ENCODE data around the gene GPR82.

- TF ChIP-seq EZH2phosphoT487 (IDR thresholded peaks at IDR 0.05; ENCODE audit: borderline replicate concordance, low read length) (no peak), CTCF (IDR thresholded peaks at IDR 0.05; ENCODE audit: low read depth, low read length, poor library complexity, severe bottlenecking) (no peak)
Observed at GRCh38 chrX:41708486-41708885, 15.5 kb upstream of the GPR82 start.

Measured in DOHH2 (cell line).